ENCODE results near the gene PPP2R5E. TPM values are rescaled to one million over a fixed set of nuclear protein-coding genes. Genes with fewer than 3 reads are reported as not detected.

The PPP2R5E gene
- total RNA-seq, 1 donor from 2014 or later, result 67.7 TPM

GRCh38 chr14:63453443-63453936, 89.7 kb downstream of the PPP2R5E start:
- Mint-ChIP-seq H3K4me1 (ENCODE audit: low read depth, unreplicated experiment) (peaks cover 12% of the 10 kb centered on the region), H3K9me3 (ENCODE audit: unreplicated experiment) (peaks cover 2% of the 10 kb centered on the region), H3K27ac (ENCODE audit: unreplicated experiment) (no peak overlapping the region), H3K27me3 (ENCODE audit: unreplicated experiment) (no peaks in the 10 kb centered on the region), H3K4me3 (ENCODE audit: unreplicated experiment) (no peak overlapping the region), H3K36me3 (ENCODE audit: unreplicated experiment) (no peaks in the 10 kb centered on the region)
- DNase-seq, result no peak
- no peak for TF ChIP-seq CTCF (IDR thresholded peaks at IDR 0.05; ENCODE audit: partially characterized antibody, unreplicated experiment)

GRCh38 chr14:63452796-63453195, 90.4 kb downstream of the PPP2R5E start:
- no peak for TF ChIP-seq CTCF (IDR thresholded peaks at IDR 0.05; ENCODE audit: partially characterized antibody, unreplicated experiment)
- H3K9me3 Mint-ChIP-seq (ENCODE audit: unreplicated experiment), result peaks cover 2% of the 10 kb centered on the region
- no peak overlapping the region for H3K27ac Mint-ChIP-seq (ENCODE audit: unreplicated experiment)
- H3K27me3 Mint-ChIP-seq (ENCODE audit: unreplicated experiment), result no peaks in the 10 kb centered on the region
- H3K4me3 Mint-ChIP-seq (ENCODE audit: unreplicated experiment), result no peak overlapping the region
- no peak for DNase-seq
- peaks cover 11% of the 10 kb centered on the region for H3K4me1 Mint-ChIP-seq (ENCODE audit: low read depth, unreplicated experiment)
- H3K36me3 Mint-ChIP-seq (ENCODE audit: unreplicated experiment), result no peaks in the 10 kb centered on the region

- peaks cover 6% of the 10 kb centered on the region for H3K9me3 Mint-ChIP-seq (ENCODE audit: unreplicated experiment)
- H3K27ac Mint-ChIP-seq (ENCODE audit: unreplicated experiment), result no peak overlapping the region
- no peak overlapping the region for H3K4me3 Mint-ChIP-seq (ENCODE audit: unreplicated experiment)
- no peak for DNase-seq
- no peaks in the 10 kb centered on the region for H3K27me3 Mint-ChIP-seq (ENCODE audit: unreplicated experiment)
- H3K4me1 Mint-ChIP-seq (ENCODE audit: low read depth, unreplicated experiment), result peaks cover 3% of the 10 kb centered on the region
- TF ChIP-seq CTCF (IDR thresholded peaks at IDR 0.05; ENCODE audit: partially characterized antibody, unreplicated experiment), result no peak
- H3K36me3 Mint-ChIP-seq (ENCODE audit: unreplicated experiment), result no peaks in the 10 kb centered on the region
These were observed 94.3 kb downstream of the PPP2R5E start for GRCh38 chr14:63448841-63449240.

- Mint-ChIP-seq H3K4me3 (ENCODE audit: unreplicated experiment) (no peak overlapping the region), H3K27me3 (ENCODE audit: unreplicated experiment) (no peaks in the 10 kb centered on the region), H3K27ac (ENCODE audit: unreplicated experiment) (no peak overlapping the region), H3K4me1 (ENCODE audit: low read depth, unreplicated experiment) (peaks cover 6% of the 10 kb centered on the region), H3K9me3 (ENCODE audit: unreplicated experiment) (peaks cover 9% of the 10 kb centered on the region), H3K36me3 (ENCODE audit: unreplicated experiment) (no peaks in the 10 kb centered on the region)
- DNase-seq, result no peak
- no peak for TF ChIP-seq CTCF (IDR thresholded peaks at IDR 0.05; ENCODE audit: partially characterized antibody, unreplicated experiment)
These were observed 98.6 kb downstream of the PPP2R5E start for GRCh38 chr14:63444588-63444987.

- no peak overlapping the region for H3K4me3 Mint-ChIP-seq (ENCODE audit: unreplicated experiment)
- no peak for DNase-seq
- H3K9me3 Mint-ChIP-seq (ENCODE audit: unreplicated experiment), result peaks cover 9% of the 10 kb centered on the region
- H3K27me3 Mint-ChIP-seq (ENCODE audit: unreplicated experiment), result no peaks in the 10 kb centered on the region
- peaks cover 6% of the 10 kb centered on the region for H3K4me1 Mint-ChIP-seq (ENCODE audit: low read depth, unreplicated experiment)
- no peak overlapping the region for H3K27ac Mint-ChIP-seq (ENCODE audit: unreplicated experiment)
- H3K36me3 Mint-ChIP-seq (ENCODE audit: unreplicated experiment), result no peaks in the 10 kb centered on the region
- TF ChIP-seq CTCF (IDR thresholded peaks at IDR 0.05; ENCODE audit: partially characterized antibody, unreplicated experiment), result no peak
These were observed 99.2 kb downstream of the PPP2R5E start for GRCh38 chr14:63443988-63444387.

Data from glutamatergic neuron (in vitro differentiated cells).